OCI-LY1 (cell line): ENCODE data around the gene ODAD4.

Experiments
- H2AFZ ChIP-seq: fragments of 200-600 bp; sonication (generic), shearing (Covaris generic); 2 replicates; pipeline ENCODE4 v1.6.0; 2014; ENCODE audit warnings: antibody characterized with exemption, mild to moderate bottlenecking, low read length
- H3F3A ChIP-seq: fragments of 200-600 bp; sonication (generic), shearing (Covaris generic); 2 replicates; pipeline ENCODE4 v1.6.0; 2014; ENCODE audit warnings: mild to moderate bottlenecking, antibody characterized with exemption, low read length, moderate library complexity; ENCODE audit not compliant: insufficient read depth
- H3K27ac ChIP-seq: fragments of 200-600 bp; sonication (generic); 2 replicates; pipeline ENCODE4 v1.5.1; 2014; ENCODE audit warnings: low read length, mixed run types, mild to moderate bottlenecking, low read depth; ENCODE audit not compliant: poor library complexity, severe bottlenecking
- H3K27me3 ChIP-seq: fragments of 200-600 bp; sonication (generic); 2 replicates; pipeline ENCODE4 v1.6.0; 2014; ENCODE audit warnings: antibody characterized with exemption, mild to moderate bottlenecking, low read length, moderate library complexity; ENCODE audit not compliant: insufficient read depth
- H3K36me3 ChIP-seq: fragments of 200-600 bp; sonication (generic); 2 replicates; pipeline ENCODE4 v1.6.1; 2014; ENCODE audit warnings: mild to moderate bottlenecking, antibody characterized with exemption, low read length, moderate library complexity, mixed read lengths; ENCODE audit not compliant: insufficient read depth
- H3K4me1 ChIP-seq: fragments of 200-600 bp; sonication (generic); 2 replicates; pipeline ENCODE4 v1.5.1; 2014; ENCODE audit warnings: mild to moderate bottlenecking, low read length, moderate library complexity; ENCODE audit not compliant: insufficient read depth, severe bottlenecking
- H3K4me2 ChIP-seq: fragments of 200-600 bp; sonication (generic), shearing (Covaris generic); 2 replicates; pipeline ENCODE4 v1.6.1; 2014; ENCODE audit warnings: low read length
- H3K4me3 ChIP-seq: fragments of 200-600 bp; sonication (generic); 2 replicates; pipeline ENCODE4 v1.5.1; 2014; ENCODE audit warnings: low read length, low read depth, mild to moderate bottlenecking, mixed read lengths; ENCODE audit not compliant: poor library complexity, severe bottlenecking
- H3K79me2 ChIP-seq: fragments of 200-600 bp; shearing (Covaris generic); 2 replicates; pipeline ENCODE4 v1.6.1; 2016; ENCODE audit warnings: mixed run types, low read length, mixed read lengths; ENCODE audit not compliant: insufficient read depth
- H3K9ac ChIP-seq: fragments of 200-600 bp; sonication (generic), shearing (Covaris generic); 2 replicates; pipeline ENCODE4 v1.6.1; 2014; ENCODE audit warnings: mild to moderate bottlenecking, low read length, mixed read lengths
- H3K9me2 ChIP-seq: fragments of 200-600 bp; sonication (generic), shearing (Covaris generic); 2 replicates; pipeline ENCODE4 v1.6.1; 2014; ENCODE audit warnings: low read depth, mild to moderate bottlenecking, low read length, mixed read lengths
- H3K9me3 ChIP-seq: fragments of 200-600 bp; shearing (Covaris generic); 2 replicates; pipeline ENCODE4 v1.6.1; 2014; ENCODE audit warnings: low read length, mixed read lengths
- H4K20me1 ChIP-seq: fragments of 200-600 bp; sonication (generic), shearing (Covaris generic); 2 replicates; pipeline ENCODE4 v1.6.0; 2016; ENCODE audit warnings: mild to moderate bottlenecking, low read length; ENCODE audit not compliant: insufficient read depth
- EZH2 ChIP-seq: fragments of 200-600 bp; sonication (generic), shearing (Covaris generic); IDR thresholded peaks from 2 replicates; pipeline ENCODE4 v1.8.0; 2017; ENCODE audit warnings: borderline replicate concordance, mixed run types, mild to moderate bottlenecking, antibody characterized with exemption, low read length, moderate library complexity, mixed read lengths
- TF ChIP-seq, protein P1 (sequence below): fragments of 200-600 bp; sonication (generic), shearing (Covaris generic); IDR thresholded peaks from 2 replicates; pipeline ENCODE4 v1.5.1; 2017; ENCODE audit warnings: mild to moderate bottlenecking, antibody characterized with exemption, low read length, moderate library complexity, mixed read lengths

The ODAD4 gene

DNA sequence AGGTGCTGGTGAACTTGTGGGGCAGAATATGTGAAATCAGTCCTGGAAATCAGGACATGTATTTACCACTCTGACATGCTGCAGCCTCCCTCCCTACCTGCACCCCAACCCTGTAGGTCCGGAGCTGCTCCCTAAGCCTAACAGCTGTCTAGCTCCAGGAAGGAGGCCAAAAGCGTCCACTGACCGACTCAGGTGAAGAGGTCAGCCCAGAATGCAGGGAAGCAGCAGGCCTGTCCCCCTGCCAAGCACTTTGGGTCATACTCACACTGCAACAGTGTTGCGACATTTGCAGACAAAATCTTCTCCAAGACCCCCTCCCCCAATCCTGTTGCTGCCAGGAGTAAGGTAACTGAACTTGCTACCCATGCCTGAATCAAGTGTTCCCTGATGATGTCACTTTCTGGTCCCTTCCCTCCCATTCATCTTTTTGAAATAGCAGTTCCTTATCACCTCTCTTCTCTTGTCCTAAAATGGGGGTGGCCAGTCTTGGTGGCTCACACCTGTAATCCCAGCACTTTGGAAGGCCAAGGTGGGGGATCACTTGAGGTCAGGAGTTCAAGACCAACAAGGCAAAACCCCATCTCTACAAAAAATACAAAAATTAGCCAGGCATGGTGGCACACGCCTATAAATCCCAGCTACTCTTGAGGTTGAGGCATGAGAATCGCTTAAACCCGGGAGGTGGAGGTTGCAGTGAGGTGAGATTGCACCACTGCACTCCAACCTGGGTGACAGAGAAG lies 10.4 kb upstream of the ODAD4 start:
- Histone ChIP-seq H3K9me3 (no peaks in the 10 kb centered on the region), H3K4me2 (peak overlapping the region; percentile 86), H3K79me2 (peaks cover 35% of the 10 kb centered on the region), H2AFZ (no peak overlapping the region), H4K20me1 (no peaks in the 10 kb centered on the region), H3K27me3 (no peaks in the 10 kb centered on the region), H3K4me1 (peaks cover 50% of the 10 kb centered on the region), H3K36me3 (peaks cover 5% of the 10 kb centered on the region; the same call in 1 of the 2 replicates), H3K9me2 (no peaks in the 10 kb centered on the region), H3F3A (no peaks in the 10 kb centered on the region; the same call in 1 of the 2 replicates), H3K27ac (peak overlapping the region; percentile 73), H3K4me3 (peak overlapping the region; percentile 89), H3K9ac (peak overlapping the region; percentile 81)
- TF ChIP-seq, protein P1, sequence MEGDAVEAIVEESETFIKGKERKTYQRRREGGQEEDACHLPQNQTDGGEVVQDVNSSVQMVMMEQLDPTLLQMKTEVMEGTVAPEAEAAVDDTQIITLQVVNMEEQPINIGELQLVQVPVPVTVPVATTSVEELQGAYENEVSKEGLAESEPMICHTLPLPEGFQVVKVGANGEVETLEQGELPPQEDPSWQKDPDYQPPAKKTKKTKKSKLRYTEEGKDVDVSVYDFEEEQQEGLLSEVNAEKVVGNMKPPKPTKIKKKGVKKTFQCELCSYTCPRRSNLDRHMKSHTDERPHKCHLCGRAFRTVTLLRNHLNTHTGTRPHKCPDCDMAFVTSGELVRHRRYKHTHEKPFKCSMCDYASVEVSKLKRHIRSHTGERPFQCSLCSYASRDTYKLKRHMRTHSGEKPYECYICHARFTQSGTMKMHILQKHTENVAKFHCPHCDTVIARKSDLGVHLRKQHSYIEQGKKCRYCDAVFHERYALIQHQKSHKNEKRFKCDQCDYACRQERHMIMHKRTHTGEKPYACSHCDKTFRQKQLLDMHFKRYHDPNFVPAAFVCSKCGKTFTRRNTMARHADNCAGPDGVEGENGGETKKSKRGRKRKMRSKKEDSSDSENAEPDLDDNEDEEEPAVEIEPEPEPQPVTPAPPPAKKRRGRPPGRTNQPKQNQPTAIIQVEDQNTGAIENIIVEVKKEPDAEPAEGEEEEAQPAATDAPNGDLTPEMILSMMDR: no peak
- TF ChIP-seq EZH2: no peak

DNA sequence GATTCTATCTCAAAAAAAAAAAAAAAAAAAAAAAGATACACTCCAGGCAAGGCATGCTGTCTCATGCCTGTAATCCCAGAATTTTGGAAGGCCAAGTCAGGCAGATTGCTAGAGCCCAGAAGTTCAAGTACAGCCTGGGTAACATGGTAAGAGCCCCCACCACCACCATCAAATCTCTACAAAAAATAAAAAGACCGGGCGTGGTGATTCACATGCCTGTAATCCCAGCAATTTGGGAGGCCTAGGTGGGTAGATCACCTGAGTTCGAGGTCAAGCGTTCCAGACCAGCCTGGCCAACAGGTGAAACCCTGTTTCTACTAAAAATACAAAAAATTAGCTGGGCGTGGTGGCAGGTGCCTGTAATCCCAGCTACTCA lies 9.8 kb upstream of the ODAD4 start:
- Histone ChIP-seq H3K79me2 (peaks cover 30% of the 10 kb centered on the region), H3K4me1 (peaks cover 45% of the 10 kb centered on the region), H3K27me3 (no peaks in the 10 kb centered on the region), H3K9me2 (no peaks in the 10 kb centered on the region), H3K9ac (no peak overlapping the region), H3F3A (no peaks in the 10 kb centered on the region; the same call in 1 of the 2 replicates), H3K4me3 (no peak overlapping the region), H3K9me3 (no peaks in the 10 kb centered on the region), H3K27ac (no peak overlapping the region), H3K4me2 (no peak overlapping the region), H4K20me1 (no peaks in the 10 kb centered on the region), H3K36me3 (peaks cover 5% of the 10 kb centered on the region; the same call in 1 of the 2 replicates), H2AFZ (no peak overlapping the region)
- TF ChIP-seq, protein P1: no peak
- no peak for TF ChIP-seq EZH2

DNA sequence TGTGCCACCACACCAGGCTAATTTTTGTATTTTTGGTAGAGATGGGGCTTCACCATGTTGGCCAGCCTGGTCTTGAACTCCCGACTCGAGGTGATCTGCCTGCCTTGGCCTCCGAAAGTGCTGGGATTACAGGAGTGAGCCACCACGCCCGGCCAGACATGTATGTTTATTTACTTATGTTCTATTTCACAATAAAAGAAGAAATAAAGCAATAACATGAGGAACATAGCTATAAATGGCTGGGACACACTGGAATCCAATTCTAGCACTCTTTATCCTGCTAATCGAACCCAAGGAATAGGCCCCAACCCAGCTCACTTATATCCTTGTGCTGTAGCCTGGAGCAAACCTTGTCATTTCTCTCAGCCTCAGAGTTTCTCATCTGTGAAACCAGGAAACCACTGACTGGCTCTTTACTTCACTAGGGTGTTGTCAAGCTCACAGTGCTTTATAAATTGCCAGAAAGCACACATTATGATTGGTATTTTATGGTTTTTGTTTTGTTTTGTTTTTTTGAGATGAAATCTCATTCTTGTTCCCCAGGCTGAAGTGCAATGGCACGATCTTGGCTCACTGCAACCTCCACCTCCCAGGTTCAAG lies 4.3 kb upstream of the ODAD4 start:
- peaks cover 34% of the 10 kb centered on the region for H3K4me1 ChIP-seq
- no peaks in the 10 kb centered on the region for H4K20me1 ChIP-seq
- no peak overlapping the region for H2AFZ ChIP-seq
- no peaks in the 10 kb centered on the region for H3K27me3 ChIP-seq
- peak overlapping the region; percentile 19 for H3K27ac ChIP-seq
- no peaks in the 10 kb centered on the region for H3K9me3 ChIP-seq
- no peak overlapping the region for H3K9ac ChIP-seq
- no peaks in the 10 kb centered on the region; the same call in 1 of the 2 replicates for H3F3A ChIP-seq
- H3K9me2 ChIP-seq: no peaks in the 10 kb centered on the region
- no peaks in the 10 kb centered on the region for H3K36me3 ChIP-seq
- 0 out of 2 replicates have a peak, but pooled peaks cover 3% of the 10 kb centered on the region for H3K79me2 ChIP-seq
- H3K4me3 ChIP-seq: no peak overlapping the region
- no peak overlapping the region for H3K4me2 ChIP-seq
- TF ChIP-seq, protein P1: no peak
- no peak for TF ChIP-seq EZH2
